K562 (cell line): ENCODE measurements around the gene APP.

Experiments used
- CTCF ChIP-seq, 3 experiments: IDR thresholded peaks in 2 of 3; conservative IDR thresholded peaks in 1 of 3; 2 replicates each; pipeline ENCODE4 v1.5.1; 2011 to 2012; ENCODE audit warnings: low read length in 3 of 3, mild to moderate bottlenecking in 3 of 3, control low read depth in 2 of 3, improper control_type of control experiment in 1 of 3, inconsistent platforms in 1 of 3, low read depth in 1 of 3, mixed read lengths in 1 of 3, moderate library complexity in 1 of 3; ENCODE audit not compliant: insufficient read depth in 2 of 3
- EZH2 ChIP-seq: IDR thresholded peaks from 2 replicates; pipeline ENCODE4 v1.6.1; 2012; ENCODE audit warnings: low read depth, mild to moderate bottlenecking, inconsistent platforms, low read length, borderline replicate concordance
- GABPB2 ChIP-seq: fragments of 250-450 bp; sonication (Bioruptor Pico); conservative IDR thresholded peaks from 2 replicates; pipeline ENCODE4 v1.5.1; 2021; ENCODE audit warnings: mild to moderate bottlenecking
- NR0B1 ChIP-seq: fragments of 450-650 bp; IDR thresholded peaks from one replicate; pipeline ENCODE4 v1.6.1; 2018; ENCODE audit warnings: mild to moderate bottlenecking, moderate library complexity; ENCODE audit not compliant: partially characterized antibody
- POLR2AphosphoS5 ChIP-seq: IDR thresholded peaks from 2 replicates; pipeline ENCODE4 v1.6.1; 2011; ENCODE audit warnings: mild to moderate bottlenecking, low read depth, low read length, moderate library complexity; ENCODE audit not compliant: control insufficient read depth, insufficient read depth
- SIN3A ChIP-seq, 2 experiments: fragments of 150-350 bp in 1 of 2; IDR thresholded peaks; 2 replicates each; pipeline ENCODE4 v1.6.1; 2011 to 2016; ENCODE audit warnings: borderline replicate concordance in 2 of 2, low read depth in 2 of 2, low read length in 2 of 2, mild to moderate bottlenecking in 2 of 2, moderate library complexity in 2 of 2; ENCODE audit not compliant: control insufficient read depth in 1 of 2
- TCF7L2 ChIP-seq: fragments of 150-350 bp; IDR thresholded peaks from 2 replicates; pipeline ENCODE4 v1.6.1; 2016; ENCODE audit warnings: low read depth, mild to moderate bottlenecking, low read length, moderate library complexity
- ZEB2 ChIP-seq: fragments of 450-650 bp; IDR thresholded peaks from 2 replicates; pipeline ENCODE4 v1.6.1; 2016
- ZNF668 ChIP-seq: fragments of 250-450 bp; sonication (Bioruptor Pico); IDR thresholded peaks from 2 replicates; pipeline ENCODE4 v1.8.0; 2022; ENCODE audit warnings: mild to moderate bottlenecking, inconsistent platforms
- ZNF785 ChIP-seq: fragments of 250-450 bp; sonication (Bioruptor Pico); IDR thresholded peaks from 2 replicates; pipeline ENCODE4 v1.4.0; 2020; ENCODE audit warnings: mild to moderate bottlenecking

GRCh38 chr21:25855576-25855975 lies 315.0 kb downstream of the APP start:
- TF ChIP-seq CTCF (IDR thresholded peaks at IDR 0.05 in 2 of 3, conservative IDR thresholded peaks at IDR 0.05 in 1 of 3; ENCODE audit: insufficient read depth in 2 of 3, low read depth in 1 of 3, low read length in 3 of 3) (no peak), NR0B1 (no peak), GABPB2 (CRISPR knock-in tag) (no peak), ZEB2 (no peak), POLR2AphosphoS5 (no peak), TCF7L2 (no peak), ZNF785 (CRISPR knock-in tag) (no peak), ZNF668 (CRISPR knock-in tag) (no peak), SIN3A (IDR thresholded peaks at IDR 0.05; ENCODE audit: borderline replicate concordance in 2 of 2, control insufficient read depth in 1 of 2, low read depth in 2 of 2, low read length in 2 of 2) (no peak), EZH2 (no peak)
